Mucosa of rectum (tissue), 2 donors: ENCODE data around the gene RUVBL1.

ENCODE experiments used
- H3K27ac ChIP-seq, 2 donors: one replicate each; pipeline ENCODE4 v1.7.0; 2013; ENCODE audit warnings: inconsistent platforms in 2 of 2, low read depth in 2 of 2, low read length in 2 of 2
- H3K27me3 ChIP-seq, 2 donors: one replicate each; pipeline ENCODE4 v1.7.0; 2013; ENCODE audit warnings: low read length in 2 of 2; ENCODE audit not compliant: control insufficient read depth in 2 of 2, insufficient read depth in 2 of 2
- H3K36me3 ChIP-seq, 2 donors: one replicate each; pipeline ENCODE4 v1.7.0; 2013; ENCODE audit warnings: low read length in 2 of 2; ENCODE audit not compliant: control insufficient read depth in 2 of 2, insufficient read depth in 2 of 2
- H3K4me1 ChIP-seq, 2 donors: one replicate each; pipeline ENCODE4 v1.7.0; 2013; ENCODE audit warnings: low read length in 2 of 2, mild to moderate bottlenecking in 1 of 2; ENCODE audit not compliant: control insufficient read depth in 2 of 2, insufficient read depth in 2 of 2
- H3K4me3 ChIP-seq, 2 donors: one replicate each; pipeline ENCODE4 v1.7.0; 2013; ENCODE audit warnings: low read length in 2 of 2
- H3K9ac ChIP-seq, 2 donors: one replicate each; pipeline ENCODE4 v1.7.0; 2013; ENCODE audit warnings: low read length in 2 of 2, low read depth in 1 of 2, mild to moderate bottlenecking in 1 of 2
- H3K9me3 ChIP-seq, 2 donors: one replicate each; pipeline ENCODE4 v1.7.0; 2013; ENCODE audit warnings: low read length in 2 of 2; ENCODE audit not compliant: control insufficient read depth in 2 of 2
- donor health status: healthy.
- donor health status: Normal muscosa, but diverticular disease.

RUVBL1 gene

GRCh38 chr3:128040660-128041059 lies 83.0 kb downstream of the RUVBL1 start:
- Histone ChIP-seq H3K36me3 (no peaks in the 10 kb centered on the region), H3K27ac (no peak overlapping the region), H3K9ac (no peak overlapping the region), H3K9me3 (no peaks in the 10 kb centered on the region), H3K27me3 (peaks cover 0 to 6% of the 10 kb centered on the region in 2 donors), H3K4me1 (no peaks in the 10 kb centered on the region), H3K4me3 (no peak overlapping the region)

- peaks cover 3 to 6% of the 10 kb centered on the region in 2 donors for H3K27me3 ChIP-seq
Measured at GRCh38 chr3:128040041-128040440, 83.6 kb downstream of the RUVBL1 start.

GRCh38 chr3:128036119-128036518 lies 87.5 kb downstream of the RUVBL1 start:
- Histone ChIP-seq H3K9ac (no peak overlapping the region), H3K9me3 (no peaks in the 10 kb centered on the region), H3K4me3 (no peak overlapping the region), H3K36me3 (no peaks in the 10 kb centered on the region), H3K27me3 (peaks cover 0 to 3% of the 10 kb centered on the region in 2 donors), H3K4me1 (no peaks in the 10 kb centered on the region), H3K27ac (no peak overlapping the region)

More at GRCh38 chr3:128040041-128040440, 83.6 kb downstream of the RUVBL1 start:
- Histone ChIP-seq H3K4me1 (no peaks in the 10 kb centered on the region), H3K9me3 (no peaks in the 10 kb centered on the region), H3K4me3 (no peak overlapping the region), H3K9ac (no peak overlapping the region), H3K36me3 (no peaks in the 10 kb centered on the region), H3K27ac (no peak overlapping the region)

GRCh38 chr3:128033102-128033501 lies 90.5 kb downstream of the RUVBL1 start:
- H3K9me3 ChIP-seq, result no peaks in the 10 kb centered on the region
- H3K36me3 ChIP-seq, result no peaks in the 10 kb centered on the region
- no peak overlapping the region for H3K27ac ChIP-seq
- H3K9ac ChIP-seq, result no peak overlapping the region
- H3K4me1 ChIP-seq, result no peaks in the 10 kb centered on the region
- peaks cover 0 to 3% of the 10 kb centered on the region in 2 donors for H3K27me3 ChIP-seq
- H3K4me3 ChIP-seq, result no peak overlapping the region
